GM21723 (cell line): Measurements from ENCODE around the gene TOM1L2.

Experiments
- ATAC-seq: cut with Tn5 transposase; IDR thresholded peaks from one replicate; pipeline ENCODE4 v1.9.1; 2021; ENCODE audit warnings: mild to moderate bottlenecking, moderate library complexity; ENCODE audit not compliant: unreplicated experiment

TOM1L2 gene

GRCh38 chr17:17851103-17852002 is 120.8 kb downstream of the TOM1L2 start:
- no peak for ATAC-seq

- no peak for ATAC-seq
These were observed 122.3 kb downstream of the TOM1L2 start for GRCh38 chr17:17849845-17850373.

GRCh38 chr17:17849147-17849820 is 122.9 kb downstream of the TOM1L2 start:
- peak; percentile 64 for ATAC-seq

- no peak for ATAC-seq
These were observed 123.7 kb downstream of the TOM1L2 start for GRCh38 chr17:17848311-17849082.

- ATAC-seq, result no peak
These were observed 124.5 kb downstream of the TOM1L2 start for GRCh38 chr17:17847726-17848125.

- ATAC-seq, result no peak
These were observed 125.0 kb downstream of the TOM1L2 start for GRCh38 chr17:17847118-17847689.

GRCh38 chr17:17846645-17847044 is 125.6 kb downstream of the TOM1L2 start:
- no peak for ATAC-seq

GRCh38 chr17:17846003-17846402 is 126.2 kb downstream of the TOM1L2 start:
- no peak for ATAC-seq

GRCh38 chr17:17845046-17845775 is 127.0 kb downstream of the TOM1L2 start:
- ATAC-seq, result no peak

GRCh38 chr17:17844500-17844899 is 127.7 kb downstream of the TOM1L2 start:
- no peak for ATAC-seq

GRCh38 chr17:17844079-17844478 is 128.1 kb downstream of the TOM1L2 start:
- no peak for ATAC-seq

GRCh38 chr17:17843096-17843495 is 129.1 kb downstream of the TOM1L2 start:
- ATAC-seq, result no peak

GRCh38 chr17:17842111-17842876 is 129.9 kb downstream of the TOM1L2 start:
- no peak for ATAC-seq

GRCh38 chr17:17841601-17842025 is 130.6 kb downstream of the TOM1L2 start:
- no peak for ATAC-seq

- ATAC-seq, result no peak
These were observed 131.2 kb downstream of the TOM1L2 start for GRCh38 chr17:17840751-17841591.

- ATAC-seq, result peak; percentile 48
These were observed 132.2 kb downstream of the TOM1L2 start for GRCh38 chr17:17839791-17840707.
